GM19397 (cell line): ENCODE measurements around the gene LCK.
"Not testable (repeated sequence)": the region's sequence is repeated elsewhere in the genome, so short reads cannot be mapped to it uniquely, and the experiment has no call there.

Source experiments
- ATAC-seq: cut with Tn5 transposase; IDR thresholded peaks from one replicate; pipeline ENCODE4 v1.9.1; 2021; ENCODE audit warnings: mild to moderate bottlenecking, moderate library complexity; ENCODE audit not compliant: unreplicated experiment

Gene LCK

GRCh38 chr1:32239337-32239736, 11.7 kb upstream of the LCK start:
- ATAC-seq: no peak

GRCh38 chr1:32239790-32240139, 11.3 kb upstream of the LCK start:
- ATAC-seq: no peak

GRCh38 chr1:32240140-32240951, 10.7 kb upstream of the LCK start:
- ATAC-seq: peak; percentile 57

GRCh38 chr1:32241001-32241763, 9.9 kb upstream of the LCK start:
- peak; percentile 34 for ATAC-seq

GRCh38 chr1:32242341-32242851, 8.7 kb upstream of the LCK start:
- no peak for ATAC-seq

DNA sequence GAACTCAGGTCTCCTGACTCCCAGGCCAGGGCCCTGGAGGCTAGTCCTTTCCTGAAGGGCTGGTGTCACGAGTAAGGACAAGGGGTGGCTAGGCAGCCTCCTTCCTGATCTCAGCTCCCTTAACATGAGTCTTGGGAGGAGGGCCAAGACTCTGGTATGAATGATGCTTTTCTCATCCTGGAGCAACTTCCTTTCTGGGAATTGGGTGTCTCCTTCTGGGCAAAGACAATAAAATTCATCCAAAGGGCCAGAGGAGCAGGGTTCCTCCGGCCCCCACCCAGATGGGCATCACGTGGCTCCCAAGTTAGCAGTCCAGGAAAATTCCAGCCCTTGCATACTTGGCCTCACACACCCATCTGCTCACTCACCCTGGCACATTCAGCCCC, 4.2 kb upstream of the LCK start, which contains the start of gene FAM167B:
Gene FAM167B (plus strand): TSS at position 335 of the 386 bp plus-strand sequence. CDS start 200 bp downstream, outside the sequence.
- no peak for ATAC-seq

DNA sequence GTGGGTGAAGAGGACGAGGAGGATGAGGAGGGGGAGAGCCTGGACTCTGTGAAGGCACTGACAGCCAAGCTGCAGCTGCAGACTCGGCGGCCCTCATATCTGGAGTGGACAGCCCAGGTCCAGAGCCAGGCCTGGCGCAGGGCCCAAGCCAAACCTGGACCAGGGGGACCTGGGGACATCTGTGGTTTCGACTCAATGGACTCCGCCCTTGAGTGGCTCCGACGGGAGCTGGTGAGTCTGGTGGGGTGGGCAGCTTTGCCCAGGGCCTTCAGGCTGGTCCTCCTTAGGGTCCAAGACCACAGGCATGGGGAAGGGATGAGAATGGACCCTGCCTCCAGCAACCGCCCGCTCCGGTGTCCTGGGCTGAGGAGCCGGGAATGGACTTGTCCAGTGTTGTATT, 3.6 kb upstream of the LCK start:
- no peak for ATAC-seq

DNA sequence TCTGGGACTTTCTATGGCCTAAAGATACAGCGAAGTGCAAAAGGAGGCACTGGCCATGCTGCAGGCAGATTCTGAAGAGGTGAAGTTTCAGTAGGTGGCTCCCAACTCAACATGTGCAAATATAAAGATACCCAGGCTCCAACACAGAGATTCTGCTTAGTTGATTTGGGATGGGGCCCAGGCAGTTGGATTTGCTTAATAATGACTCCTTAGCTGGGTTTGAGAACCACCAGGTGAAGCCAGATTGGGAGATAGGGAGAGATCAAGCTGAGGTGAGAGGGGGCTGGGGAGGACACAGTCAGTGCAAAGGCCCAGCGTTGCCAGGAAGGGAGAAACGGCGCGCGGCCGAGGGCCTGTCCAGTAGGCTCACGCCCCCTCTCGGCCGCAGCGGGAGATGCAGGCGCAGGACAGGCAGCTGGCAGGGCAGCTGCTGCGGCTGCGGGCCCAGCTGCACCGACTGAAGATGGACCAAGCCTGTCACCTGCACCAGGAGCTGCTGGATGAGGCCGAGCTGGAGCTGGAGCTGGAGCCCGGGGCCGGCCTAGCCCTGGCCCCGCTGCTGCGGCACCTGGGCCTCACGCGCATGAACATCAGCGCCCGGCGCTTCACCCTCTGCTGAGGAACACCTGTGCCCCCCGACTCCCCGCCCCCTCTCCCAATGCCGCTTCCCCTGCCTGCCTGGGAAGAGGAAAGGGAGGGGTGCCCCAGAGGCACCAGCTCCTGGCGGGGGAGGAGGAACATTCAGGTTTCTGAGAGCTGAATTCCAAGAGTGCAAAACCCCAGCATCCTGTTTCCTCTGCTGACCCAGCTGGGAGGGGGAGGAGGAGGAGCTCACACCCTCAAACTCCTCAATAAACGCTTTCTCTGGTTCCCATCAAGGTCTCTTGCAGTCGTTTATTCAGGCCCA, 2.8 kb upstream of the LCK start:
- ATAC-seq: no peak

DNA sequence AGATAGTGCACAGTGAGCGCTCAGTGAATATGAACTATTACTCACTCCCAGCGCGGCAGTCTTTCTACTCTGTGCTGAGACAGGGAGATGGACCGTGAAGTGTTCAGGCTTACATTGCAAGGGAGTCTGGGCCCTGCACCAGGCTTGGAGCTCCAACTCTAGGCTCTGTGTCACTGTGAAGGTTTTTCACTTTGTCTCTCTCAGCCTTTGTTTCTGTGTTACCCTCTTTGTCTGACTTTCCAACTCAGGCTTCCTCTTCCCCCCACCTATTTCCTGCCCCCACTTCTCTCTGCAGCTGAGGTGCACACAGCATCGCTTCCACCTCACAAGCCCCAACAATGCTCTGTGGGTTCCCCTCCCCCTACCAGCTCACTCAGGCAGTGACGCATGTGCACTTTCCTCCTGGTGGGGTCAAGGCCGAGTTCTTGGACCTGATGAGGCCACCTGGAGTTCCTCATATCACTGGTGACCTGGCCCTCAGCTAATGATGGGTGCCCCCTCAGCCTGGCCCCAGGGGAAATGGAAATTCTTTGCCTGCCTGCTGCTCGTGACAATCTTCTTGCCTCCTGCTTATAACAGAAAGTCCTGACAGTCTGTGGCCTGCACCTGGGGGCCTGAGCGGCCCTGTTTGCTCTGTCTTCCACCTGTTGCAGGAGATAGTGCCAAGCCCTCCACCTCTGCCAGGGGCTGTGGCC, 1.1 kb upstream of the LCK start:
- ATAC-seq: no peak

GRCh38 chr1:32255072-32256071, 4.3 kb downstream of the LCK start:
- ATAC-seq: no peak

GRCh38 chr1:32256473-32257226, 5.6 kb downstream of the LCK start:
- no peak for ATAC-seq

DNA sequence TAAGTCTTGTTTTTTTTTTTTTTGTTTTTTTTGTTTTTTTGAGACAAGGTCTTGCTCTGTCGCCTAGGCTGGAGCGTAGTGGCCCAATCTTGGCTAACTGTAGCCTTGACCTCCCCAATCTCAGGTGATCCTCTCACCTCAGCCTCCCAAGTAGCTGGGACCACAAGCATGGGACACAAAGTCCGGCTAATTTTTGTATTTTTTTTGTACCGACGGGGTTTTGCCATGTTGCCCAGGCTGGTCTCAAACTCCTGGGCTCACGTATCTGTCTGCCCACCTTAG, 6.1 kb downstream of the LCK start:
- ATAC-seq: no peak

DNA sequence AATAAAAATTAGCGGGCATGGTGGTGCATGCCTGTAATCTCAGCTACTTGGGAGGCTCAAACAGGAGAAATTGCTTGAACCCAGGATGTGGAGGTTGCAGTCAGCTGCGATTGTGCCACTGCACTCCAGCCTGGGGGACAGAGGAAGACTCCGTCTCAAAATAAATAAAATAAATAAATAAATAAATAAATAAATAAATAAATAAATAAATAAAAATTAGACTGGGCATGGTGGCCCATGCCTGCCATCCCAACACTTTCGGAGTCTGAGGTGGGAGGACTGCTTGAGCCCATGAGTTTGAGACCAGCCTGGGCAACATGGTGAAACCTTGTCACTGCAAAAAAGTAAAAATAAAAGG, 12.2 kb downstream of the LCK start:
- ATAC-seq: not testable (repeated sequence)

DNA sequence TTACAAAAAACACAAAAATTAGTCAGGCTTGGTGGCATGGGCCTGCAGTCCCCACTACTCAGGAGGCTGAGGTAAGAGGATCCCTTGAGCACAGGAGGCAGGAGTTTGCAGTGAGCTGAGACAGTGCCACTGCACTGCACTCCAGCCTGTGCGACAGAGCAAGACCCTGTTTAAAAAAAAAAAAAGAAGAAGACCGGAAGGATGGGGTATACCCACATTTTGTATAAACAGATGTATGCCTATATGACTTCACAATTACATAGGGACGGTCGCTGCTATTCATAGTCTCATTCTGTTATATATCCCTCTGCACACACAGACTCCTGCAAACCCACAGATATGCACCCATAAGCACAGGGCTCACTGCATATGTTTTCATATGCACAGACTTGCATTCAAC, 12.7 kb downstream of the LCK start:
- ATAC-seq: no peak

DNA sequence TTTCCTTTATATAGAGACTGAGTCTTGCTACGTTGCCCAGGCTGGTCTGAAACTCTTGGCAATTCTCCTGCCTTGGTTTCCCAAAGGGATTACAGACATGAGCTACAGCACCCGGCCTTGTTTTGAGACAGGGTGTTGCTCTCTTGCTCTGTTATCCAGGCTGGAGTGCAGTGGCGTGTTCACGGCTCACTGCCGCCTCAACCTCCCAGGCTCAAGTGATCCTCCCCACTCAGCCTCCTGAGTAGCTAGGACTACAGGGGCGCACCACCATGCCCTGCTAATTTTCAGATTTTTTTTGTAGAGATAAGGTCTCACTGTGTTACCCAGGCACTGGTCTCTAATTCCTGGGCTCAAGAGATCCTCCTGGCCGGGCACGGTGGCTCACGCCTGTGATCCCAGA, 14.8 kb downstream of the LCK start:
- ATAC-seq: no peak

- ATAC-seq: no peak
Measured at GRCh38 chr1:32266921-32267591, 16.0 kb downstream of the LCK start.

DNA sequence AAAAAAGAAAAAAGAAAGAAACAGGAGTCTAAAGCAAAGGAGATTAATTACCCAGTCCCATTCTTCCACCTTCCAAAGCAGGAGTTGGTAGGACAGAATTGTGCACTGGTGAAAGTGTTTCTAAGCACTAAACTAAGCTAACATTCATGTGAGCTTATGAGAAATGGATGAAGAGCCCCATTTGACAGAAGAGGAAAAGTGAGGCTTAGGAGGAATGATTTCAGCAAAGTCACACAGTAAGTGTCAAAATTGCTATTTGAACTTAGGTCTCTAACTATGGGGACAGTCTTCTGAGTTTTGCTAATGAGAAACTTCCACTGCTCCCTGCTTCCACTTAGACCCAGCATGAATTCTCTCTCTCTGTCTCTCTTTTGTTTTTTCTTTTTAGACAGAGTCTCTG, 18.7 kb downstream of the LCK start:
- no peak for ATAC-seq
